Cardiac muscle cell (in vitro differentiated cells and primary cell): Measurements from ENCODE around the gene FAM219A. TPM values are rescaled to one million over a fixed set of nuclear protein-coding genes. Genes with fewer than 3 reads are reported as not detected.

Experiments
- DNase-seq, 2 donors: peaks; one replicate each; pipeline versions ENCODE4 v3.0.0 to v3.0.0-alpha.2; 2010 to 2017; ENCODE audit warnings: low read depth in 1 of 2, low spot score in 1 of 2
- H3K27ac ChIP-seq: fragments of 200-600 bp; sonication (generic); 2 replicates; pipeline ENCODE4 v1.5.1; 2016
- H3K27me3 ChIP-seq: fragments of 200-600 bp; sonication (generic); 2 replicates; pipeline ENCODE4 v1.6.0; 2016; ENCODE audit warnings: control low read depth
- H3K36me3 ChIP-seq: fragments of 200-600 bp; sonication (generic); 2 replicates; pipeline ENCODE4 v1.5.1; 2016; ENCODE audit warnings: control low read depth
- H3K4me1 ChIP-seq: fragments of 200-600 bp; sonication (generic); 2 replicates; pipeline ENCODE4 v1.8.1; 2017; ENCODE audit warnings: low read depth, mild to moderate bottlenecking, mixed run types
- H3K4me3 ChIP-seq: fragments of 200-600 bp; sonication (generic); 2 replicates; pipeline ENCODE4 v1.5.1; 2016; ENCODE audit warnings: mild to moderate bottlenecking
- H3K9me3 ChIP-seq: fragments of 200-600 bp; sonication (generic); 2 replicates; pipeline ENCODE4 v1.5.1; 2017; ENCODE audit warnings: low read depth, mild to moderate bottlenecking, control low read depth
- CTCF ChIP-seq: IDR thresholded peaks from 2 replicates; pipeline ENCODE4 v1.5.1; 2012; ENCODE audit warnings: low read depth, mild to moderate bottlenecking, low read length
- polyA plus RNA-seq: library from polyadenylated mRNA; unstranded; fragments of >200 nt; fragmentation: Nextera tagmentation; extraction: Ambion mirVana; gene quantifications from 2 replicates; pipeline ENCODE4 v1.2.1, GENCODE V29; 2016
- total RNA-seq: library from RNA; depleted of rRNA; stranded (reverse); fragments of >200 nt; gene quantifications from 2 replicates; pipeline ENCODE4 v1.2.3, GENCODE V29; 2016

The FAM219A gene
- total and polyA plus RNA-seq, 2 experiments from 2014 or later = 15.0 to 16.0 TPM

GRCh38 chr9:34382054-34382453 lies 76.3 kb downstream of the FAM219A start:
- H3K36me3 ChIP-seq = no peaks in the 10 kb centered on the region
- H3K4me1 ChIP-seq = no peaks in the 10 kb centered on the region
- no peak for DNase-seq
- no peak for TF ChIP-seq CTCF
- H3K4me3 ChIP-seq = no peak overlapping the region
- no peaks in the 10 kb centered on the region for H3K9me3 ChIP-seq
- H3K27me3 ChIP-seq = peaks cover 37% of the 10 kb centered on the region
- H3K27ac ChIP-seq = no peak overlapping the region

GRCh38 chr9:34381323-34381722 lies 77.0 kb downstream of the FAM219A start:
- Histone ChIP-seq H3K4me1 (no peaks in the 10 kb centered on the region), H3K27me3 (peaks cover 37% of the 10 kb centered on the region), H3K27ac (no peak overlapping the region), H3K9me3 (no peaks in the 10 kb centered on the region), H3K4me3 (peak overlapping the region; percentile 30), H3K36me3 (no peaks in the 10 kb centered on the region)
- no peak for TF ChIP-seq CTCF
- no peak for DNase-seq

- H3K27ac ChIP-seq = no peak overlapping the region
- peak overlapping the region; percentile 30 for H3K4me3 ChIP-seq
- DNase-seq = peak; percentile 83 to 86
- H3K9me3 ChIP-seq = no peaks in the 10 kb centered on the region
- no peaks in the 10 kb centered on the region for H3K36me3 ChIP-seq
- H3K4me1 ChIP-seq = no peaks in the 10 kb centered on the region
- no peak for TF ChIP-seq CTCF
- H3K27me3 ChIP-seq = peaks cover 37% of the 10 kb centered on the region
Measured at GRCh38 chr9:34380511-34381315, 77.7 kb downstream of the FAM219A start.

- Histone ChIP-seq H3K36me3 (no peaks in the 10 kb centered on the region), H3K27me3 (peaks cover 40% of the 10 kb centered on the region), H3K4me3 (peak overlapping the region; percentile 25), H3K27ac (no peak overlapping the region), H3K4me1 (no peaks in the 10 kb centered on the region), H3K9me3 (no peaks in the 10 kb centered on the region)
- DNase-seq = peak; percentile 22 to 32
- TF ChIP-seq CTCF = no peak
Measured at GRCh38 chr9:34380034-34380510, 78.3 kb downstream of the FAM219A start.

GRCh38 chr9:34379334-34380033 lies 78.9 kb downstream of the FAM219A start:
- H3K27me3 ChIP-seq = peaks cover 42% of the 10 kb centered on the region
- H3K9me3 ChIP-seq = no peaks in the 10 kb centered on the region
- H3K4me3 ChIP-seq = peak overlapping the region; percentile 25
- peak; percentile 99 for TF ChIP-seq CTCF
- no peaks in the 10 kb centered on the region for H3K4me1 ChIP-seq
- H3K36me3 ChIP-seq = no peaks in the 10 kb centered on the region
- peak; percentile 85 to 90 for DNase-seq
- no peak overlapping the region for H3K27ac ChIP-seq
